Stimulated activated CD4-positive, alpha-beta T cell treated with anti-CD3 and anti-CD28 coated beads, Interleukin-4, amount 100 ng/mL, for 48 hours (primary cell): ENCODE results near the gene AXIN1.
"Not testable (repeated sequence)": the region's sequence is repeated elsewhere in the genome, so short reads cannot be mapped to it uniquely, and the experiment has no call there.

Source experiments
- DNase-seq, 2 donors: peaks; one replicate each; pipeline ENCODE4 v3.0.0-alpha.2; 2020; ENCODE audit warnings: low read depth in 2 of 2

The AXIN1 gene

DNA sequence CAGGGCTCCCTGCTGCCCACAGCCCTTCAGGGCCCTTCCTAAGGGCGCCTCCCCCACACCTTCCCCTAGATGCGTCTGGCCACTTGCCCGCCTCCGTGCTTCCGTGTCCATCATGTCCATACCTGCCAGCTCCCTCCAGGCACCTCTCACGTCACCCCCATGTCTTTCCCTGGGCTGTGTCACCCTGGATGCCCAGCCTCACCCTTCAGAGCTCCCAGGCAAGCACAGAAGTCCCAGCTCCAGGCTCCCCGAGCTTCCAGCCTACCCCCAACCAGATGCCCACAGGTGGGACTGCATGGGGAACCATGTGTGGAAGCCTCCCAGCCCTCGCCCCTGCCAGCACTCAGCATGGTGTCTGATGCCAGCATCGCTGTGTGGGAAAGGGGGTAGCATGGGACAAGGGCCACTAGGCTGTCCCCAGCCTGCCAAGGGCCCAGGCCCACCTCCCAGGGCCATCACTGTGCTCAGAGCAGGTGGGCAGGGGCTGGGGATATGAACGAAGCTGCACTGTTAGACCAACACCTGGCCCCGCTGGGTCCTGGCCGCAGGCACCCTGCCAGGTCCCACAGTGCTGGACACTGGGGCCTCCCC is 1.9 kb upstream of the AXIN1 start:
- no peak for DNase-seq

DNA sequence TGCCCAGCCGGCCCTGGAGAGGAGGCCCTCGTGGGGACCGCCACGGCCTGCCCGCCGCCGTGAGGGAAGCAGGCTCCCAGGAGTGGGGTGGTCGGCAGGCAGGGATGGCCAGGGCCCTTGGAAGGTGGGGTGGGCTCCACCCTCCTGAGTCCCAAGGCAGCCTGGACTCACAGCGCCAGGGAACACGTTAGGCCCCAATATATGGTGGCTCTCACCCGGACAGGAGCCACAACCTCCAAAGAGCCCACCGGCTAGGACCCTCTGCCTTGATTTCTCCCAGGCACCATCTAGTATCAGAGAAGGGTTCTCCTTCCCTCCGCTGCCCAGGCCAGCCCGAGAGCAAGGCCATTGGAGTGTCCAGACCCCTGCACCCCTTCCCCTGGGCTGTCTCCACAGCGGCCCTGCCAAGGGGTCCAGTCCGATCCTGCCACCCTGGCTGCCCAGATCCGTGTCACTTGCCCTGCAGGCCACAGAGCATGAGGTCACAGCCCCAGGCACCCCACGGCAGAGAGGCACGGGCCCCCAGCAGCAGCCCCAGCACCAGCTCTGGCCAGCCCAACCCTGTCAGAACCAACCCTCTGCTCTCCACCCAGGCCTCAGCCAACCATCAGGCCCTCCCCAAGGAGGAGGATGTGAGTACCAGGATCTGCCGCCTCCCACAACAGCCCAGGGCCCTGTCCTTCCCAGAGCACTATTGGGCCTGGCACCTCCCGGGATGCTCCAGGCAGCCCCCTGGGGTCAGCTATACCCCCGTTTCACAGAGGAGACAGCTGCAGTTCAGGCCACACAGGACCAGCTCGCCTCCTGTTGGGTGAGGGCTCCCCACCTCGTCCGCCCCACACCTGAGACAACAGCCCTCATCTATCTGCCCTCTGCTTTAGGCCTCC is 1.1 kb upstream of the AXIN1 start:
- no peak for DNase-seq

DNA sequence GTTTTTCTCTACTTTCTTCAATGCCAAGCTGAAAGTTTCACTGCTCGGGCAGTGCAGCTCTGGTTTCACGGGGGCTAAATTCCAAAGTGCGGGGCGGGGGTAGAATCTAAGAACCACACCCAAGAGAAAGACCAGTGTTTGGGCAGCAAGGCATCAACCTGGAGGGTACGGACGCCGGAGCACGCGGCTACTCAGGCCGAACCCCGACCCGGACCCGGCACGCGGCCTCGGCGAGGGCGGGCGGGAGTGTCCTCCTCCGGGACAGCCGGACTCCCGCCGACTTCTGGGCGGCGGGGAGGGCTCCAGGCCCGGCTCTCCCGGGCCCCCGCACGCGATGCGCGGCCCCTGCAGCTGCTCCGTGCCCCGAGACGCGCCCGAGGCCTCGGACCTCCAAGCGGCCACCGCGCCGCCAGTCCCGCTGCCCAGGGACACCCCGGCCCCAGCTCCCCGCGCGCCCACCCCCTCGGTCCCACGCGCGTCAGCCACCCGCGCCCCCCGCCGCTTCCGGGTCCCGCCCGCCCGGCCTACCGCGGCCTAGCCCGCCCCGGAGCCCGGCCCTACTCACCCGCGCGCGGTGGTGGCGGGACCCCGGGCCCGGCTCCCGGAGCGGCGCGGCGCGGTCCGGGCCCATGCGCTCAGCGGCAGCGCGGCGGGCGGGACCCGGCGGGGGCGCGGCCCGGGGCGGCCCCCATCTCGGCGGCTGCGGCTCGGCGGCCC is 561 bp downstream of the AXIN1 start:
- DNase-seq: no peak

DNA sequence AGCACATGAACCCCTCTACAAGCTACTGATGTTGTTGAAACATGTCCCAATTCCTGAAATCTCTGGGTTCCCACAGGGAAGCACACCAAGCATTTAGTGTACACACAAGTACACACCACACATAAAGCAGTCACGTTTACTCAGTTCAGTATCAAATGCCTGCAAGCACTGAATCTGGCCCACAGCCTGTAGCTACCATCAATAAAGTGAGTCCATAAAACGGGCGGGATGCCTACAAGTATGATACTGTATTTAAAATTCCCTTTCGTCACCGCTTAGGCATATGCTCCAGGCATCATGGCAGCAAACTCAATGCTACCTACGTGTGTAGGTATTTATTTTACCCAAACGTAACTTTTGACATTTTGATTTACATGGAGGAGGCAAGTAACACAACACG is 2.3 kb downstream of the AXIN1 start:
- no peak for DNase-seq

DNA sequence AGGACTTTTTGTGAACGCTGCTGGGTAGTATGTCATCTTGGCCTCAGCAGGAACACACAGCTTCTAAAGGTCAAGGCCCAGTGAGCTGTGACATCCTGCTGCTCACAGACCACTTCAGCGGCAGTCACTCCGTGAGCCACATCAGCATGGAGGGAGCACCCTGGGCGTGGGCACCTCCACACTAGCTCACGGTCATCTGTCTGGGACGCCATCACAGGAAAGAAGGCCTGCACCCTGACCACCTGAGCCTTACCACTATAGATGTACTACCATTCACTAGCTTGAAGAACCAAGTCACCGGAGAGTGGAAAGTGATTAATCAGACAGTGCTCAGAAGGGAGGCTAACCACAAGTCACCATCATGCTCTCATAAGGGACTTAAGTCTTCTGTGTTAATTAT is 3.3 kb downstream of the AXIN1 start:
- no peak for DNase-seq

DNA sequence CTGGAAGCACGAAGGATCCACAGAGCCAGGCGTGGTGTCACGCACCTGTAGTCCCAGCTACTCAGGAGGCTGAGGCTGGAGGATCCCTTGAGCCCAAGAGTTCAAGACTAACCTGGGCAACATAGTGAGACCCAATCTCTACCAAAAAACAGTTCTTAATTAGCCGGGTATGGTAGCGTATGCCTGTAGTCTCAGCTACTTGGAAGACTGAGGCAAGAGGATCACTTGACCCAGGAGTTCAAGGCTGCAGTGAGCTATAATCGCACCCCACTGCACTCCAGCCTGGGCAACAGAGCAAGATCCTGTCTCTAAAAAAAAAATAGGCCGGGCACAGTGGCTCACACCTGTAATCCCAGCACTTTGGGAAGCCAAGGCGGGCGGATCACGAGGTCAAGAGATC is 4.0 kb downstream of the AXIN1 start:
- DNase-seq: not testable (repeated sequence)

DNA sequence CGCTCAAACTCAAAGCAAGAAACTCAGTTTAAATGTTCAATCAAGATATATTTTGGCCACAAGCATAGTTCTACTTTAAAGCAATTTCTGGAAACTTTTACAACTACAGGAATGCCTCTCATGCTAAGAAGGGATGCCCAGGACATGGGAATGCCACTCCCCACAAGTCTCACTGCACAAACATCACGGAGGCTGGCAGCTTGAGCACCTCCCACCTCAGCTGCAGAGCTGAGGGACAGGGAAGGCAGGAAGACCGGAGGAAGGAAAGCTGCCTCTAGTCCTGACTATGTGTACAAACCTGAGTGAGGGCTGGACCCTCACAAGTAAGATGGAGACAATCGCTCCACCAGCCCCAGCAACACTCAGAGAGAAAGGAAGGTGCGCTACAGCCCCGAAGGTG is 5.3 kb downstream of the AXIN1 start:
- DNase-seq: no peak

DNA sequence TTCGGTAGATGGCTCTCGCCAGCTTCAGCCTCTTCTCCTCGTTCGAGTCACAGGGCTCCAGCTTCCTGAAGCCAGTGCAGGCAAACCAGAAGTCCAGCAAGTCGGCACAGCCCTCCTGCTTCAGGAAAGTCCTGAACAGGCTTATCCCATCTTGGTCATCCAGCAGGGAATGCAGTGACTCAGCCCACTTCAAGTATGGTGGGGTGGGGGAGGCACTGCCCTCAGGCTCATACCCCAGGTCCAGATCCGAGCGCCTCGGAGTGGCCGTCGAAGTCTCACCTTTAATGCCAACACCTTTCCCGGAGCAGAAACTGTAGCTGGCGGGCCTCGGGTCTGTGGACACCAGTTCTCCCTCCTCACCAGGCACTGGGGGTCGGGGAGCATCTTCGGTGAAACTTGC is 5.9 kb downstream of the AXIN1 start:
- no peak for DNase-seq

DNA sequence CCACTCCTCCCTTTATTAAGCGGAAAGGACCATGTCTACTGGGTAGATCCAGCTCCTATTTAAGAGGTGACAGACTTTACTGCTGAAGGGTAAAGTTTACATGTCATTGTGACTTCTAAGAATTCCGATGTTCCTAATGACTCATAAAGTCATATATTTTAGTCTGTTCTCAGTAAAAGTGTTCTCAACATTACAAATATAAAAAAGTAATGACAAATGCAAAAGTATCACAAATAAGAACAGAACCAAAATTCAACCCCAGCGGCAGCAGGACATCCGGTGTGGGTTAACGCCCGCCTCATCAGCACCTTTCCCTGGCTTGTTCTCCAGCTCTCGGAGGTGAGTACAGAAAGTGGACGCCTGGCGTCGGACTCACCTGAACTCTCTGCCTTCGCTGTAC is 6.8 kb downstream of the AXIN1 start:
- no peak for DNase-seq

DNA sequence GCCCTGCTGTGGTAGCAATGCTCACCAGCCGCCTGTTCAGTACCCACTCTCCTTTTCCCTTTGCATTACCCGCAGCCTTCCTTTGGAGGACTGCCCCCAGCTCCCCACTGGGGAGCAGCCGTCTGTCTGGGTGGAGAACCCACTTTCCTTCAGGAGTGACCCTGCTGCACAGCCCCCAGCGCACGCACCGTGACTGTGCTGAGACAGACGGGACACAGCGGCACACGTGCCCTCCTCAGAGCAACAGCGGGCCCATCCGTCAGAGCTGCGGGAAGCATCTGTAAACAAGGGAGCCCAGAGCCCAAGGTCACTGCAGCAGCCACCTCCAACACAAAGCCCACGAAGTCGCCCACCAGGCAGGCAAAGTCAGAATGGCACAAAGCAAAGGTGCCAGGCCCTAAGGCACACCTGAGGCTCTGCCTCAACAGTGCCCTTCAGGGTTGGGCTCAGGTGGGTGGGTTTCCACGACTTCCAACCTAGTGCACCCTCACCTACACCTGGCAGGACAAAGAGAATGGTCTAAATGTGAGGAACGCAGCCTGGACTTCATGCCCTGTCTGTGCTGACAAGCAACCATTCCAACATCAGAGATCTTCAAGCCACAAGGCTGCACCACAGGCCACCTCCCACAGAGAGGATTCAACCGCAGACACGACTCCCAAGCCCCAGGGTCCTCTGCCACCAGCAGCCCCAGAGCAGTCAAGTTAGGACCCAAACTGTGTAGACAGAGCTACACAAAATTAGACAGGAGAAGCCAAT is 9.9 kb downstream of the AXIN1 start:
- no peak for DNase-seq

DNA sequence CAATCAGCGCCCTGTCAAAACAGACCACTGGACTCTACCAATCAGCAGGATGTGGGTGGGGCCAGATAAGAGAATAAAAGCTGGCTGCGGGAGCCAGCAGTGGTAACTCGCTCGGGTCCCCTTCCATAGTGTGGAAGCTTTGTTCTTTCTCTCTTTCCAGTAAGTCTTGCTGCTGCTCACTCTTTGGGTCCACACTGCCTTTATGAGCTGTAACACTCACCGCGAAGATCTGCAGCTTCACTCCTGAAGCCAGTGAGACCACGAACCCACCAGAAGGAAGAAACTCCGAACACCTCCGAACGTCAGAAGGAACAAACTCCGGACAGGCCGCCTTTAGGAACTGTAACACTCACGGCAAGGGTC is 10.6 kb downstream of the AXIN1 start:
- DNase-seq: not testable (repeated sequence)

DNA sequence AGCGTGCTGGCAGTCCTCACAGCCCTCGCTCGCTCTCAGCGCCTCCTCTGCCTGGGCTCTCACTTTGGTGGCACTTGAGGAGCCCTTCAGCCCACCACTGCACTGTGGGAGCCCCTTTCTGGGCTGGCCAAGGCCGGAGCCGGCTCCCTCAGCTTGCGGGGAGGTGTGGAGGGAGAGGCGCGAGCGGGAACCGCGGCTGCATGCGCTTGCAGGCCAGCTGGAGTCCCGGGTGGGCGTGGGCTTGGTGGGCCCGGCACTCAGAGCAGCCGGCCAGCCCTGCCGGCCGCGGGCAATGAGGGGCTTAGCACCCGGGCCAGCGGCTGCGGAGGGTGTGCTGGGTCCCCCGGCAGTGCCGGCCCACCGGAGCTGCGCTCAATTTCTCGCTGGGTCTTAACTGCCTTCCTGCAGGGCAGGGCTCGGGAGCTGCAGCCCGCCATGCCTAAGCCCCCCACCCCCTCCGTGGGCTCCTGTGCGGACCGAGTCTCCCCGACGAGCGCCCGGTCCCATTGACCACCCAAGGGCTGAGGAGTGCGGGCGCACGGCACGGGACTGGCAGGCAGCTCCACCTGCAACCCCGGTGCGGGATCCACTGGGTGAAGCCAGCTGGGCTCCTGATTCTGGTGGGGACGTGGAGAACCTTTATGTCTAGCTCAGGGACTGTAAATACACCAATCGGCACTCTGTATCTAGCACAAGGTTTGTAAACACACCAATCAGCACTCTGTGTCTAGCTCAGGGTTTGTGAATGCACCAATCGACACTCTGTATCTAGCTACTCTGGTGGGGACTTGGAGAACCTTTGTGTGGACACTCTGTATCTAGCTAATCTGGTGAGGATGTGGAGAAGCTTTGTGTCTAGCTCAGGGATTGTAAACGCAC is 11.2 kb downstream of the AXIN1 start:
- not testable (repeated sequence) for DNase-seq

DNA sequence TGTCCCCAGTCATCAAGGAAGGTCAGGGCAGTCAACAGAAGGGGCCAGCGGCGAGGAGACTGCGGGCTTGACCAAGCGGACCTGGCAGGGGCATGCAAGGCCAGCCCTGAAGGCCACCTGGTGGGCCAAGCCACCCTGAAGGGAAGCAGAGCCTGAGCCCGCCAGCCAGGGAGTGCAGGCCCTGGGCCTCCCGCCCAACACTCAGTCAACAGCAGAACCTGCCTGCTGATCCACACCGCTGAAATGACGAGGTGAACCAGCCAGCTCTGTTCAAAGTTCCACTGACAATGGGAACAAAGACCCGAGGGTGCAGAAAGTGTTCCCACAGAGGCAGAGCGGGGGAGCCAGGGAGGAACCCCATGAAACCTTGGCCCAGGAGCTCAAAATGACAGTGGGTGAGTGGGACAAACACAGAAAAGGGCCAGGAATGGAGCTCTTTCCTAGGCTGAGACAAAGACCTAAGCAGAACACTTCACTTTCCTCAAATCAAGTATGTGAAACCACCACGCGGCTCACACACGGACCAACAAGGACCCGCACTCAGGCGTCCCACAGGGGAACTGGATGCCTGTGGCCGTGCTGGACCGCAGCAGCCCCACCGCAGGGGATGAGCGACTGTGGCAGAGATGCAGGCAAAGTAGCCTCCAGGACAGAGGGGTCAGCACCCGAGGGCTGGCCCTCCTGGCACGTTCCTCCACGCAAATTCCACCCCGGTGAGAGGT is 12.0 kb downstream of the AXIN1 start:
- DNase-seq: no peak

DNA sequence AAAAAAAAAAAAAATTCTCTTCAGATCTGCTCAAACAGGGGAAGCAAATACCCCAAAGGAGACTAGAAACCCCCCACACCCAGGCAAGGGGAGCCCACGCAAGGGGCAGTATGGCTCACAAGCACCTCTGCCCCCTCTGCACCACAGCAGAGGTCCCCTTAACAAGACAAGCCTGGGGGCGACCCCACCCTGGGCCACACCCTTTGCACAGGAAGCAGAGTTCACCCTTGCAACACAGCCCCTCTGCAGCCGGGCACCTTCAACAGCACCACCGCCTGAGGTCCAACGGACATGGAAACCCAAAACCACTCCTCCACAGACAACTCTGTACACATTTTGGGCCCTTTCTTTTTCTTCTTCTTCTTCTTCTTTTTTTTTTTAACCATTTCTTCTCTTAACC is 12.8 kb downstream of the AXIN1 start:
- DNase-seq: no peak

DNA sequence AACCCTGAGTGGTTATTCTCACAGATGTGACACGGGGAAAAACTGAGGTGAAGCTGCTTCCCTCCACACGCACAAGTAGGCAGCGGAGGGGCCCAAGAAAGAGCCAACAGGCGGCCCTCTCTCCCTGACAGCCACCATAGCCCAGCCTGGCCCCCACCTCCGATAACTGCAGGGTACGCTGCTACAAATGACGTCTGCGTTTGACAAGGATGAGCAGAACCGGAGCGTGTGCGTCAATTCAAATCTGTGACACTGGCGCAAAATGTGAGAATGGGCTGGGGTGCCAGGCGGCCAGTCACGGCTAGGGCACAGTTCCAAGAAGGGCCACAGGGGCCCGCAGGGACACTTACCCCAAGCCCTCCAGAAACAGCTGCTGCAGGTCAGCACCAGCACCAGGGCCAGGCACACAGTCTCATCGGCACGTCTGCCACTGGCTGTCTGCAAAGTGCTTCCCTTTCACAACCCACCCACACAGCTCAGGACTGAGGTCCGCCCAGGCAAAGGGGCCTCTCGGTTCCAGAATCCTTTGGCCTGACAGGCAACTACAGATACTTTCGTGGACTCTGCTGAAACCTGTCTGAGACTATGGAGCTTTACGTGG is 14.4 kb downstream of the AXIN1 start:
- no peak for DNase-seq

DNA sequence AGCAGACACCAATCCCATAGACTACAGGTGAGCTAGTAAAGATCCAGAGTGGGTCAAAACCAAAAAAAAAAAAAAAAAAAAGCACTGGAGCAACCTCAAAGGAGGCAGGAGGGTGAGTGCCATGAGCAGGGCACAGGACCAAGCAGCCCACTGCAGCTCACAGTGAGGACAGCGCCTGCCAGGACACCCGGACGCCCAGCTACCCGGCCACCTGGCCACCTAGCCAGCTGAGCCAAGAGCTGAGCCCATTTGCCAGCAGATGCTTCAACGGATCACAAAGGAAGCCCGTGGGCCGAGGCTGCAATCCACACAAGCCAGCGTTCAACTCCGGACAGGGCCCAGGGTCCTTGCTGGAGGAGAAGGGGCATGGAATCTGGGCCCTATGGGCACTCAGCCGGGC is 15.1 kb downstream of the AXIN1 start:
- no peak for DNase-seq

DNA sequence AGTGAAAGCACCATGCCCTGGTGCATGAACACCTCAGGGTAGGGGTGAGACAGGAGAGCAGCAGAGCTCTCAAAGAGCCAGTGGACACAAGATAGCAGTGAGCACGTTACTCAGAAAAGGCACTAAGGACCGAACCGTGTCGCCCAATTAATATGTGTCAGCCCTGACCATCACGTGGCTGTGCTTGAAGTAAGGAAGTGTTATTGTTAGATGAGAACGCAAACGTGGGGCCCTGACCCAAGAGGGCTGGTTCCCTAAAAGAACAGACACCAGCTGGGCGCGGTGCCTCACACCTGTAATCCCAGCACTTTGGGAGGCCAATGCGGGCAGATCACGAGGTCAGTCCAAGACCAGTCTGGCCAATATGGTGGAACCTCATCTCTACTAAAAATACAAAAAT is 16.3 kb downstream of the AXIN1 start:
- DNase-seq: no peak

DNA sequence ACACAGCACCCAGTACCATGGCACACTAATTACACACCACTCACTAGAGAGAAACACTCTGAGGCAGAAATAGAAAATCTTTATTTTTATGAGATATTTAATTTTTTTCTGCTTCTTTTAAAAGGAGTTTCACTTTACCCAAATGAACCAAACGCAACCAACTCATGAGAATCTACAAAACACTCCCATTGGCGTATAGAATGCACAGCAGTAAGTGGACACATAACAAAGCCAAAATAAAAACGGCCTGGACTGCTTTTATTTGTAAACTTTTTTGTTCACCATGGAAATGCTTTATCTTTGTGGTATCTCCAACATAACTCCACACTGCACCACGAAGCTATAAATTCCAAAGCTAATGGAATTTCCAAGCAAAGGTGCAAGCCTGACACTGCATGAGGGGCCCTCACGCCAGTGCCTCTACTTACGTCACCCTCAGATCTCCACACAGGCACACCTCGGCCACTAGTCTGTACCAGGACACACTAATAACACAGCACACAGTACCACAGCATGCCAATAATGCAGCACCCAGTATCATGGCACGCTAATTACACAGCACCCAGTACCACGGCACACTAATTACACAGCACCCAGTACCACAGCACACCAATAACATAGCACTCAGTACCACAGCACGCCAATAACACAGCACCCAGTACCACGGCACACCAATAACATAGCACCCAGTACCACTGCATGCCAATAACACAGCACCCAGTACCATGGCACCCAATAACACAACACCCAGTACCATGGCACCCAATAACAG is 17.5 kb downstream of the AXIN1 start:
- not testable (repeated sequence) for DNase-seq

DNA sequence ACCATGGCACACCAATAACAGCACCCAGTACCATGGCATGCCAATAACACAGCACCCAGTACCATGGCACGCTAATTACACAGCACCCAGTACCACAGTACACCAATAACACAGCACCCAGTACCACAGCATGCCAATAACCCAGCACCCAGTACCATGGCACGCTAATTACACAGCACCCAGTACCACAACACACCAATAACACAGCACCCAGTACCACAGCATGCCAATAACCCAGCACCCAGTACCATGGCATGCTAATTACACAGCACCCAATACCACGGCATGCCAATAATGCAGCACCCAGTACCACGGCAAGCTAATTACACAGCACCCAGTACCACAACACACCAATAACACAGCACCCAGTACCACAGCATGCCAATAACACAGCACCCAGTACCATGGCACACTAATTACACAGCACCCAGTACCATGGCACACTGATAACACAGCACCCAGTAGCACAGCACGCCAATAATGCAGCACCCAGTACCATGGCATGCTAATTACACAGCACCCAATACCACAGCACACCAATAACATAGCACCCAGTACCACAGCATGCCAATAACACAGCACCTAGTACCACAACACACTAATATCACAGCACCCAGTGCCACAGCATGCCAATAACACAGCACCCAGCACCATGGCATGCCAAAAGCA is 18.2 kb downstream of the AXIN1 start:
- not testable (repeated sequence) for DNase-seq
